Lower lobe of right lung (tissue), 2 donors: ENCODE measurements around the gene TRIM2. TPM values are rescaled to one million over a fixed set of nuclear protein-coding genes. Genes with fewer than 3 reads are reported as not detected.
A peak's percentile ranks its signal among the peaks of the same experiment; 100 is the strongest.
"Not testable (repeated sequence)": the region's sequence is repeated elsewhere in the genome, so short reads cannot be mapped to it uniquely, and the experiment has no call there.

Source experiments
- ATAC-seq, 2 donors: fragments of 200-7000 bp; cut with Tn5 transposase; one replicate each; pipeline ENCODE4 v1.9.1; 2020 to 2022; ENCODE audit warnings: mild to moderate bottlenecking in 2 of 2, moderate library complexity in 2 of 2
- DNase-seq: peaks from one replicate; pipeline ENCODE4 v3.0.0-alpha.2; 2020
- H3K27ac ChIP-seq: fragments of 200-600 bp; one replicate; pipeline ENCODE4 v1.8.0; 2022
- H3K27me3 ChIP-seq: fragments of 200-600 bp; one replicate; pipeline ENCODE4 v1.8.0; 2022; ENCODE audit warnings: low read depth
- H3K36me3 ChIP-seq: fragments of 200-600 bp; one replicate; pipeline ENCODE4 v1.8.0; 2022; ENCODE audit warnings: mild to moderate bottlenecking
- H3K4me1 ChIP-seq: fragments of 200-600 bp; one replicate; pipeline ENCODE4 v1.8.0; 2022
- H3K4me3 ChIP-seq: fragments of 200-600 bp; one replicate; pipeline ENCODE4 v1.8.0; 2022; ENCODE audit warnings: mild to moderate bottlenecking
- H3K9me3 ChIP-seq: fragments of 200-600 bp; one replicate; pipeline ENCODE4 v1.8.0; 2022
- CTCF ChIP-seq: fragments of 200-600 bp; IDR thresholded peaks from one replicate; pipeline ENCODE4 v1.8.0; 2022; ENCODE audit warnings: antibody characterized with exemption, mild to moderate bottlenecking
- intact Hi-C: fragments of 100-400 bp; cut with DNase I; formaldehyde crosslinking; loops from one replicate; pipeline ENCODE4 v1.11.0; 2022
- total RNA-seq: library from RNA; stranded (reverse); fragmentation: NEBNext Ultra II Directional; extraction: Animal tissue kit (Norgen Biotek cat#: 25700); gene quantifications from one replicate; pipeline ENCODE4 v1.2.1, GENCODE V29; 2021
- donor health status: DM: no; HTN: yes; CAD: no; lungs with severe emphysema.

TRIM2 gene
- total RNA-seq, 1 donor from 2014 or later: 32.6 TPM

GRCh38 chr4:153186046-153186728 lies 18.1 kb upstream of the TRIM2 start:
- no peak overlapping the region for H3K27ac ChIP-seq
- no peaks in the 10 kb centered on the region for H3K9me3 ChIP-seq
- TF ChIP-seq CTCF: no peak
- no peaks in the 10 kb centered on the region for H3K36me3 ChIP-seq
- peaks cover 16% of the 10 kb centered on the region for H3K27me3 ChIP-seq
- H3K4me1 ChIP-seq: no peaks in the 10 kb centered on the region
- DNase-seq: no peak
- intact Hi-C loops: no loop called here
- H3K4me3 ChIP-seq: no peak overlapping the region
- ATAC-seq: peak; percentile 75 to 89

DNA sequence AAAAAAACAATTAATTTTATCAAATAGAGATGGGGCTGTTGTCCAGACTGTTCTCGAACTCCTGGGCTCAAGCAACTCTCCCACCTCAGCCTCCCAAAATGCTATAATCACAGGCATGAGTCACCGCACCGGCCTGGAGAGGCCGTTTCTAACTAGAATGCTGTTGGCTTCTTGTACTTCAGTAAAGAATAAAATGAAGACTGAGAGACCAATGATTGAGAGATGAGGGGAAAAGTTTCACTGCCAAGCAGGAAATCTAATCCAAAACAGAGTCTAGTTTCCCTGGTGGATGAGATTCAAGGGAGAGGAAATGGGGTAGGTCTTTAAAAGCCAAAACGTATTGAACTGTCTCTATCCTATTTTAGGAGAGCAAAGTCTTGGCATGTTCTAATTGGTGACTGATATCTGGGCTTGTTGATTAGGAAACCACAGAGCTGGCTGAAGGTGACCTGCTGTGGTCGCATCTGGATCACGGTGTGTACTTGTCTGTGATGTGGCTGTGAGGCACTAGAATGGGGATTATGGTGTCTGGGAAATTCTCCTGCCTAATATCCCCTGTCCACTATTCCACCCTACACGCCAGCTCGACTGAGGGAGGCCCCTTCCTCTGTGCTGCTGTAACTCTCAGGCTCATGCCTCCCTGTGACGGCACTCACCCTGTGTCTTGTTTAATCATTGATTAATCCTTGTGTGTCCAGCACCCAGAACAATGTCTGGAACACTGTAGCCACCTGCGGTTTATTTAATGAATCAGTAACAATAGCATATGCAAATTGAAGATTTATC lies 15.0 kb upstream of the TRIM2 start:
- TF ChIP-seq CTCF: no peak
- ATAC-seq (no peak), DNase-seq (no peak)
- Histone ChIP-seq H3K27me3 (peaks cover 12% of the 10 kb centered on the region), H3K27ac (no peak overlapping the region), H3K36me3 (no peaks in the 10 kb centered on the region), H3K4me1 (no peaks in the 10 kb centered on the region), H3K9me3 (no peaks in the 10 kb centered on the region), H3K4me3 (no peak overlapping the region)
- intact Hi-C loops: no loop called here

DNA sequence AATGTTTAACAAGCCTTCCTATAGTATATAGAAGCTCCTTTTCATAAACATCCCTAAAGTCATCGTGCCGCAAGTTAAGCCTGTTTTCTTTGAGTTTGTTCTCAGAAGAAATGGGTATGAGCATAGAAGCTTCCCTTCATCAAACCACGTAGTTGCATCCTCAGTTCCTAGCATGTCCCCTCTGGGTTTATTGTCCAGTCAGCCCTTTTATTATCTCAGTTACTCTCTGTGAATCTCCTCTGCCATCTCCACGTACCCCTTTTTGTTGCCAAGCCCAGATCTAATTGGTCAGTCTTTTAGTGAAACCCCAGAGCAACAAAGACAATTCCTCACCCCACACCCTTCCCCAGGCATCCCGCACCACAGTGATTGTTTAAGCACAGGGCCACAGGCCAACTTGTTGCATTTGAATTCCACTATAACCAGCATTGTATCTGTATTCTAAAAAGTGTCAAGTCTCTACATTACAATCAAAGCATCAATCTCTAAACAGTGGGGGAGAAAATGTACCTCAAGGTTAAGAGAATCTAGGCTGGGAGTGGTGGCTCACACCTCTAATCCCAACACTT lies 12.4 kb upstream of the TRIM2 start:
- Histone ChIP-seq H3K27me3 (no peaks in the 10 kb centered on the region), H3K4me1 (no peaks in the 10 kb centered on the region), H3K4me3 (no peak overlapping the region), H3K9me3 (no peaks in the 10 kb centered on the region), H3K27ac (no peak overlapping the region), H3K36me3 (no peaks in the 10 kb centered on the region)
- DNase-seq (no peak), ATAC-seq (no peak)
- no peak for TF ChIP-seq CTCF
- intact Hi-C loops: no loop called here

DNA sequence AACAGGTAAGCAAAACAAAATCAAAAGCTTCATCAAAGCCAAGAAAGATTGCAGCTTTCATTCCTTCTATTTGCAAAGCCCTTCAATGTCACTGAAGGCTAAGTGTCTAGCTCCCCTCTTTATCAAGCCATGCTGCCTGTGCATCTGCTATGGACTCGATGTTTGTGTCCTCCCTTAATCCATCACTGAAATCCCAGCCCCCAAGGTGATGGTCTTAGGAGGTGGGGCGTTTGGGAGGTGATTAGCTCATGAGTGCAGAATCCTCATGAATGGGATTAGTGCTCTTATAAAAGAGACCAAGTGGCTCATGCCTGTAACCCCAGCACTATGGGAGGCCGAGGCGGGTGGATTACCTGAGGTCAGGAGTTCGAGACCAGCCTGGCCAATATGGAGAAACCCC lies 6.9 kb upstream of the TRIM2 start:
- no peaks in the 10 kb centered on the region for H3K27me3 ChIP-seq
- no peaks in the 10 kb centered on the region for H3K9me3 ChIP-seq
- no peaks in the 10 kb centered on the region for H3K36me3 ChIP-seq
- no peak overlapping the region for H3K27ac ChIP-seq
- TF ChIP-seq CTCF: no peak
- H3K4me3 ChIP-seq: no peak overlapping the region
- ATAC-seq: no peak
- intact Hi-C loops: no loop called here
- no peaks in the 10 kb centered on the region for H3K4me1 ChIP-seq
- no peak for DNase-seq

DNA sequence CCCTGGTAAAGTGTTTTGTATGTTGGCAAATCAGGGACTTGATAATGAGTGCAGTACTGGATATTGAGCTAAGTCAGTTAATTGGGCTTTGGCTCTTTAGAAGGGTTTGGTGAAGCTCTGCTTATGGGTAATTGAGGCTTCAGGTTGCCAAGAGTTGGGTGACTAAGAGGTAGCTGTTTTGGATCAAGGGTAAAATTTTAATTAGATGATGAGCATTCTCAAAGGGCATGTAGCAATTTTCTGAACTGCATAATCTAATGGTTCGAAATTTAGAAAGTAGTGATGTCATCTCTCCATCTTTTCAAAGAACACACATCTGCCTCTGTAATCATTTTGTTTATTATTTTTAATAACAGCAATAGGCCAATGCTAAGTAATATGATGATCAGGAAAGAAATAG lies 5.5 kb upstream of the TRIM2 start:
- Histone ChIP-seq H3K9me3 (no peaks in the 10 kb centered on the region), H3K4me3 (no peak overlapping the region), H3K27me3 (no peaks in the 10 kb centered on the region), H3K27ac (no peak overlapping the region), H3K4me1 (no peaks in the 10 kb centered on the region), H3K36me3 (no peaks in the 10 kb centered on the region)
- ATAC-seq: no peak
- intact Hi-C loops: no loop called here
- no peak for DNase-seq
- no peak for TF ChIP-seq CTCF

- intact Hi-C loops, ATAC-seq, H3K4me1 ChIP-seq, H3K36me3 ChIP-seq, H3K27me3 ChIP-seq, DNase-seq, H3K27ac ChIP-seq, H3K9me3 ChIP-seq: not testable (repeated sequence)
- peak overlapping the region; percentile 41 for H3K4me3 ChIP-seq
These were observed 497 bp upstream of the TRIM2 start for GRCh38 chr4:153203746-153204145.
